Measurements from ENCODE around the gene RYK.

DNA sequence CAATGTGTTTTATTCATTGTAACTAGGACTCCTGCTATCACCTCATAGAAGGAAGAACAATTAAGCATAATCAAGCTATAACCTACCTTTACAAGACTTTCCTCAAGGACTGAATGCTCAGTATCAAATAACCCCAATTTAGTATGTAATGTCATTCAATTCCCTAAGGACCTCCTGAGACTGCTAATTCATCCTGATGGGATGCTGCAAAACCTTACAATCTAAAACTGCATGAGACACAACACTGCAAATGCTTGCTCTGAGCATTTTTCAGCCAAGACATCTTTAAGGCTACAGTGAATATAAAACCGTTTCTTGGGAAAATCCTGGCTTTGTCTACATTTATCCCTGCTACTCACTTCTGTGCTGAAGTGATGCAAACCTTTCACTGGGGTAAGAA lies 69.9 kb downstream of the RYK start:
- TF ChIP-seq, protein P1, sequence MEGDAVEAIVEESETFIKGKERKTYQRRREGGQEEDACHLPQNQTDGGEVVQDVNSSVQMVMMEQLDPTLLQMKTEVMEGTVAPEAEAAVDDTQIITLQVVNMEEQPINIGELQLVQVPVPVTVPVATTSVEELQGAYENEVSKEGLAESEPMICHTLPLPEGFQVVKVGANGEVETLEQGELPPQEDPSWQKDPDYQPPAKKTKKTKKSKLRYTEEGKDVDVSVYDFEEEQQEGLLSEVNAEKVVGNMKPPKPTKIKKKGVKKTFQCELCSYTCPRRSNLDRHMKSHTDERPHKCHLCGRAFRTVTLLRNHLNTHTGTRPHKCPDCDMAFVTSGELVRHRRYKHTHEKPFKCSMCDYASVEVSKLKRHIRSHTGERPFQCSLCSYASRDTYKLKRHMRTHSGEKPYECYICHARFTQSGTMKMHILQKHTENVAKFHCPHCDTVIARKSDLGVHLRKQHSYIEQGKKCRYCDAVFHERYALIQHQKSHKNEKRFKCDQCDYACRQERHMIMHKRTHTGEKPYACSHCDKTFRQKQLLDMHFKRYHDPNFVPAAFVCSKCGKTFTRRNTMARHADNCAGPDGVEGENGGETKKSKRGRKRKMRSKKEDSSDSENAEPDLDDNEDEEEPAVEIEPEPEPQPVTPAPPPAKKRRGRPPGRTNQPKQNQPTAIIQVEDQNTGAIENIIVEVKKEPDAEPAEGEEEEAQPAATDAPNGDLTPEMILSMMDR (IDR thresholded peaks at IDR 0.05): no peak
- no peak for TF ChIP-seq POLR2A (IDR thresholded peaks at IDR 0.05)
